HepG2 (cell line): ENCODE data around the gene IGSF21. TPM values are rescaled to one million over a fixed set of nuclear protein-coding genes. Genes with fewer than 3 reads are reported as not detected.

Experiments
- ATAC-seq: fragments of 200-7000 bp; cut with Tn5 transposase; 3 replicates; pipeline ENCODE4 v1.9.1; 2020; ENCODE audit warnings: mild to moderate bottlenecking, moderate library complexity
- BruUV-seq: library from RNA; stranded (reverse); fragments of 400-500 nt; replicated peaks from 2 replicates; lab custom pipeline; 2021; lab: Mats Ljungman, UMichigan
- CTCF ChIA-PET: fragments of 300-600 bp; formaldehyde crosslinking; extraction: SDS; loops from one replicate; lab custom pipeline; 2021; ENCODE audit warnings: low total read pairs, inconsistent platforms, low intra/inter-chr PET ratio; lab: Yijun Ruan, JAX
- POLR2A ChIA-PET: fragments of 350-600 bp; sonication (Branson Sonifier 250); formaldehyde crosslinking; loops from one replicate; lab custom pipeline; 2020; ENCODE audit warnings: antibody characterized with exemption, inconsistent platforms; lab: Yijun Ruan, JAX
- DNase-seq: peaks from one replicate; pipeline ENCODE4 v3.0.0-alpha.2; 2015; ENCODE audit warnings: low spot score
- FAIRE-seq: peaks from 3 replicates; lab custom pipeline; 2011; peaks lifted over from hg19 to GRCh38; lab: Jason Lieb, UNC
- H2AFZ ChIP-seq: one replicate; pipeline ENCODE4 v1.6.1; 2011; ENCODE audit warnings: low read length, inconsistent platforms
- H3K27ac ChIP-seq: fragments of 300-600 bp; 3 replicates; pipeline ENCODE4 v1.8.0; 2011; ENCODE audit warnings: mixed run types, mild to moderate bottlenecking, mixed read lengths, low read length, inconsistent platforms; ENCODE audit not compliant: insufficient read depth; ENCODE audit errors: extremely low read length
- H3K27me3 ChIP-seq, 2 experiments: fragments of 200-600 bp in 1 of 2; 2 replicates in 1 of 2; 3 replicates in 1 of 2; pipeline versions ENCODE4 v1.6.0 to v1.8.0; 2011; ENCODE audit warnings: low read length in 2 of 2, mild to moderate bottlenecking in 2 of 2, moderate library complexity in 2 of 2, inconsistent platforms in 1 of 2; ENCODE audit not compliant: insufficient read depth in 2 of 2, control insufficient read depth in 1 of 2
- H3K36me3 ChIP-seq, 2 experiments: fragments of 200-600 bp in 1 of 2; replicated peaks in 1 of 2; 2 replicates in 1 of 2; 3 replicates in 1 of 2; pipeline versions ENCODE4 v1.5.1 to v1.8.0; 2011; ENCODE audit warnings: low read length in 2 of 2, inconsistent platforms in 1 of 2; ENCODE audit not compliant: insufficient read depth in 2 of 2, control insufficient read depth in 1 of 2
- H3K4me1 ChIP-seq: 2 replicates; pipeline ENCODE4 v1.5.1; 2012; ENCODE audit warnings: low read length, inconsistent platforms; ENCODE audit not compliant: insufficient read depth
- H3K4me2 ChIP-seq: 2 replicates; pipeline ENCODE4 v1.6.0; 2011; ENCODE audit warnings: low read depth, low read length, inconsistent platforms
- H3K4me3 ChIP-seq, 3 experiments: fragments of 200-600 bp in 1 of 3; sonication (generic), shearing (Covaris generic) in 1 of 3; replicated peaks in 1 of 3; 2 replicates each; pipeline ENCODE4 v1.5.1; 2011 to 2016; ENCODE audit warnings: low read length in 3 of 3, inconsistent platforms in 2 of 3, low read depth in 2 of 3, mild to moderate bottlenecking in 2 of 3, control low read depth in 1 of 3, mixed read lengths in 1 of 3; ENCODE audit not compliant: insufficient read depth in 1 of 3
- H3K79me2 ChIP-seq: one replicate; pipeline ENCODE4 v1.6.1; 2011; ENCODE audit warnings: low read length, inconsistent platforms; ENCODE audit not compliant: insufficient read depth
- H3K9ac ChIP-seq: 2 replicates; pipeline ENCODE4 v1.6.0; 2011; ENCODE audit warnings: mild to moderate bottlenecking, low read depth, low read length, inconsistent platforms; ENCODE audit not compliant: insufficient read depth
- H3K9me3 ChIP-seq: 2 replicates; pipeline ENCODE4 v1.5.1; 2012; ENCODE audit warnings: mild to moderate bottlenecking, low read length
- H4K20me1 ChIP-seq: 2 replicates; pipeline ENCODE4 v1.6.0; 2011; ENCODE audit warnings: inconsistent platforms, mild to moderate bottlenecking, low read length, moderate library complexity; ENCODE audit not compliant: insufficient read depth
- CHD2 ChIP-seq: IDR thresholded peaks from 2 replicates; pipeline ENCODE4 v1.6.1; 2011; ENCODE audit warnings: low read depth, low read length, improper control_type of control experiment
- DR1 ChIP-seq: sonication (generic); formaldehyde crosslinking; IDR thresholded peaks from 2 replicates; pipeline ENCODE4 v1.8.0; 2021; ENCODE audit warnings: mild to moderate bottlenecking, missing genetic modification reagents, inconsistent platforms
- MBD4 ChIP-seq: IDR thresholded peaks from 2 replicates; pipeline ENCODE4 v1.6.1; 2012; ENCODE audit warnings: low read length, inconsistent platforms, borderline replicate concordance
- REST ChIP-seq, 2 experiments: IDR thresholded peaks; 2 replicates each; pipeline ENCODE4 v1.6.1; 2011 to 2012; ENCODE audit warnings: low read length in 2 of 2, borderline replicate concordance in 1 of 2, low read depth in 1 of 2, mild to moderate bottlenecking in 1 of 2, moderate library complexity in 1 of 2
- ZBTB1 ChIP-seq: sonication (generic); formaldehyde crosslinking; IDR thresholded peaks from 2 replicates; pipeline ENCODE4 v1.4.0; 2020; ENCODE audit warnings: missing genetic modification reagents, borderline replicate concordance
- ZFP41 ChIP-seq: sonication (generic); formaldehyde crosslinking; IDR thresholded peaks from 2 replicates; pipeline ENCODE4 v1.4.0; 2020; ENCODE audit warnings: mild to moderate bottlenecking, missing genetic modification reagents, borderline replicate concordance
- ZFYVE20 ChIP-seq: sonication (generic); formaldehyde crosslinking; IDR thresholded peaks from 2 replicates; pipeline ENCODE4 v1.8.0; 2023; ENCODE audit warnings: low read depth, mild to moderate bottlenecking, moderate library complexity, missing genetic modification reagents, borderline replicate concordance
- ZMAT3 ChIP-seq: sonication (generic); formaldehyde crosslinking; conservative IDR thresholded peaks from 2 replicates; pipeline ENCODE4 v1.7.0; 2021; ENCODE audit warnings: missing genetic modification reagents
- ZNF274 ChIP-seq: sonication (generic); formaldehyde crosslinking; IDR thresholded peaks from 2 replicates; pipeline ENCODE4 v1.5.1; 2020; ENCODE audit warnings: mild to moderate bottlenecking, missing genetic modification reagents
- ZNF30 ChIP-seq: sonication (generic); formaldehyde crosslinking; IDR thresholded peaks from 2 replicates; pipeline ENCODE4 v1.5.0; 2020; ENCODE audit warnings: mild to moderate bottlenecking, missing genetic modification reagents
- ZNF564 ChIP-seq: sonication (generic); formaldehyde crosslinking; IDR thresholded peaks from 2 replicates; pipeline ENCODE4 v1.8.1; 2023; ENCODE audit warnings: mild to moderate bottlenecking, missing genetic modification reagents
- ZNF605 ChIP-seq: sonication (generic); formaldehyde crosslinking; IDR thresholded peaks from 2 replicates; pipeline ENCODE4 v1.8.0; 2022; ENCODE audit warnings: mild to moderate bottlenecking, missing genetic modification reagents
- ZNF710 ChIP-seq: sonication (generic); formaldehyde crosslinking; IDR thresholded peaks from 2 replicates; pipeline ENCODE4 v1.5.0; 2020; ENCODE audit warnings: mild to moderate bottlenecking, missing genetic modification reagents, borderline replicate concordance
- ZNF883 ChIP-seq: sonication (generic); formaldehyde crosslinking; IDR thresholded peaks from 2 replicates; pipeline ENCODE4 v1.5.1; 2020; ENCODE audit warnings: mild to moderate bottlenecking, missing genetic modification reagents; ENCODE audit errors: not compliant biosample characterization
- WGBS: methylation state at CpG from one replicate; pipeline ENCODE4 v1.1.6; 2017; ENCODE audit warnings: low lambda C conversion rate; 5-methylcytosine and 5-hydroxymethylcytosine counted together
- in situ Hi-C: cut with HindIII; loops from 2 replicates; pipeline ENCODE4 v1.10.0; 2017; ENCODE audit warnings: low pct_unique_long_range_greater_than_20kb; ENCODE audit not compliant: extremely low pct_ligation_motif_present
- intact Hi-C: fragments of 100-400 bp; cut with micrococcal nuclease; formaldehyde crosslinking; loops from one replicate; pipeline ENCODE4 v1.10.0; 2022; ENCODE audit not compliant: unreplicated experiment
- polyA plus RNA-seq, 8 experiments: library from polyadenylated mRNA; depleted of rRNA in 3 of 8; stranded (reverse) in 7 of 8; unstranded in 1 of 8; fragments of >200 nt; fragmentation: Illumina TruSeq in 4 of 8; extraction: Trizol in 4 of 8; gene quantifications; 2 replicates each; pipeline versions ENCODE4 v1.2.1 to v1.2.3, GENCODE V29; 2011 to 2016; ENCODE audit warnings: low read depth in 4 of 8, missing spikeins in 1 of 8, mixed read lengths in 1 of 8; ENCODE audit not compliant: insufficient read depth in 1 of 8
- total RNA-seq, 5 experiments: library from RNA; depleted of rRNA; stranded (reverse); fragments of >200 nt; fragmentation: Illumina TruSeq; extraction: Trizol; gene quantifications; 2 replicates each; pipeline ENCODE4 v1.2.3, GENCODE V29; 2016; ENCODE audit warnings: low read depth in 1 of 5

IGSF21 gene
- total and polyA plus RNA-seq, 2 of the 13 experiments (the other 11 are each of a cell fraction or from before 2014, with no cell fraction given) = not detected

- Histone ChIP-seq H3K9me3 (no peaks in the 10 kb centered on the region), H4K20me1 (no peaks in the 10 kb centered on the region), H3K4me3 (no peak overlapping the region), H3K27ac (no peak overlapping the region), H2AFZ (no peak overlapping the region), H3K36me3 (no peaks in the 10 kb centered on the region), H3K79me2 (no peaks in the 10 kb centered on the region), H3K9ac (no peak overlapping the region), H3K4me2 (no peak overlapping the region), H3K27me3 (peaks cover 0 to 12% of the 10 kb centered on the region in 2 experiments; a peak in 1 of 5 replicates), H3K4me1 (no peaks in the 10 kb centered on the region)
- in situ Hi-C loops (no loop called here), intact Hi-C loops (no loop called here)
- no peak for DNase-seq
- TF ChIP-seq CHD2 = no peak
- TF ChIP-seq ZFP41 (CRISPR knock-in tag) = no peak
- TF ChIP-seq ZNF564 (CRISPR knock-in tag) = no peak
- no peak for TF ChIP-seq ZNF30 (CRISPR knock-in tag)
- TF ChIP-seq ZBTB1 (CRISPR knock-in tag) = no peak
- no peak for TF ChIP-seq ZNF710 (CRISPR knock-in tag)
- no peak for TF ChIP-seq ZNF605
- no peak for TF ChIP-seq DR1 (CRISPR knock-in tag)
- no peak for TF ChIP-seq REST (IDR thresholded peaks at IDR 0.05; ENCODE audit: borderline replicate concordance in 1 of 2, low read depth in 1 of 2, low read length in 2 of 2)
- no peak for TF ChIP-seq ZNF274 (CRISPR knock-in tag)
- TF ChIP-seq ZNF883 (CRISPR knock-in tag) = no peak
- no peak for TF ChIP-seq ZFYVE20 (CRISPR knock-in tag)
- TF ChIP-seq ZMAT3 (CRISPR knock-in tag) = no peak
- TF ChIP-seq MBD4 = no peak
- no peak for FAIRE-seq
- no peak for ATAC-seq
- no TSS peak for BruUV-seq
- CTCF ChIA-PET = no interaction called here
- POLR2A ChIA-PET = no interaction called here
- 33% methylated on average over 7 of the region's 7 CpGs for WGBS
Measured at GRCh38 chr1:18400347-18401102, 292.9 kb downstream of the IGSF21 start.
